Measurements from ENCODE around the gene EGLN2.
A peak's percentile ranks its signal among the peaks of the same experiment; 100 is the strongest.
"Not testable (repeated sequence)": the region's sequence is repeated elsewhere in the genome, so short reads cannot be mapped to it uniquely, and the experiment has no call there.

Gene EGLN2

DNA sequence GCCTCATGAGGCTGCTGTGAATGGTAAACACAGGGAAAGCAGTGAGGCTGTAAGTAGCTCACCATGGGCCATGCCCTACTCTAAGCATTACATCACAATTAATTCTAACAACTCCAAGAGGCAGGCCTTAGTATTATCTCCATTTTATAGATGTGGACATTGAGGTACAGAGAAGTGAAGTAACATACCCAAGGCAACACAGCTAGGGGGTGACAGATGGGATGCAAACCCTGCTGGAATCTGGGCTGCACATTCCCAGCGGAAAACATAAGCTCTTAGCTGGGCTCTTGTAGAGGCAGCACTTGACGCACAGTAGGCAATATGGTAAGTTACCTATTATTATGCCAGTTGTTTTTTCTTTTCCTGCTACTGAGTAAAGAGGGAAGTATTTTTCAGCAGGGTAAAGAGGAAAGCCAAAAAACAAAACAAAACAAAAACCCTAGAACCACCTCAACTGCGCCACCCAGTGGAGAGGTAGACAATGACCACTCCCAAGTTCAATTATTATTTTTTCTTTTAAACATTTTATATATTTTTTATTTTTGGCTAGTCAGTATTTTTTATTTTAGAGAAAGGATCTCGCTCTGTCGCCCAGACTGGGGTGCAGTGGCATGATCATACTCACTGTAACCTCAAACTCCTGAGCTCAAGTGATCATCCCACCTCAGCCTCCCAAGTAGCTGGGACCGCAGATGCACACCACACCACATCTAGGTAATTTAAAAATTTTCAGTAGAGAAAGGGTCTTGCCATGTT is 20.7 kb downstream of the EGLN2 start:
- peak; percentile 43 for DNase-seq (ENCODE audit: low read depth)

- no peak for DNase-seq (ENCODE audit: low read depth)
Observed at GRCh38 chr19:40822161-40822560, 23.2 kb downstream of the EGLN2 start.

DNA sequence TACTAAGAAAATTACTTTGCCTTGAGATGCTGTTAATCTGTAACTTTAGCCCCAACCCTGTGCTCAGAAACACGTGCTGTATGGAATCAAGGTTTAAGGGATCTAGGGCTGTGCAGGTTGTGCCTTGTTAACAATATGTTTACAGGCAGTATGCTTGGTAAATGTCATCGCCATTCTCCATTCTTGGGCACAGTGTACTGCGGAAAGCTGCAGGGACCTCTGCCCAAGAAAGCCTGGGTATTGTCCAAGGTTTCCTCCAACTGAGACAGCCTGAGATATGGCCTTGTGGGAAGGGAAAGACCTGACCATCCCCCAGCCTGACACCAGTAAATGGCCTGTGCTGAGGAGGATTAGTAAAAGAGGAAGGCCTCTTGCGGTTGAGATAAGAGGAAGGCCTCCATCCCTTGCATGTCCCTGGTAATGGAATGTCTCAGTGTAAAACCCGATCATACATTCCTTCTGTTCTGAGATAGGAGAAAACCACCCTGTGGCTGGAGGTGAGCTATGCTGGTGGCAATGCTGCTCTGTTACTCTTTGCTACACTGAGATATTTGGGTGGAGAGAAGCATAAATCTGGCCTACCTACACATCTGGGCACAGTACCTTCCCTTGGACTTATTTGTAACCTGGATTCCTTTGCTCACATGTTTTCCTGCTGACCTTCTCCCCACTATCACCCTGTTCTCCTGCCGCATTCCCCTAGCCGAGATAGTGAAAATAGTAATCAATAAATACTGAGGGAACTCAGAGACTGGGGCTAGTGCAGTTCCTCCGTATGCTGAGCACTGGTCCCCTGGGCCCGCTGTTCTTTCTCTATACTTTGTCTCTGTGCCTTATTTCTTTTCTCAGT is 23.9 kb downstream of the EGLN2 start:
- not testable (repeated sequence) for DNase-seq (ENCODE audit: low read depth)

- not testable (repeated sequence) for DNase-seq (ENCODE audit: low read depth)
Observed at GRCh38 chr19:40824916-40825315, 25.9 kb downstream of the EGLN2 start.

DNA sequence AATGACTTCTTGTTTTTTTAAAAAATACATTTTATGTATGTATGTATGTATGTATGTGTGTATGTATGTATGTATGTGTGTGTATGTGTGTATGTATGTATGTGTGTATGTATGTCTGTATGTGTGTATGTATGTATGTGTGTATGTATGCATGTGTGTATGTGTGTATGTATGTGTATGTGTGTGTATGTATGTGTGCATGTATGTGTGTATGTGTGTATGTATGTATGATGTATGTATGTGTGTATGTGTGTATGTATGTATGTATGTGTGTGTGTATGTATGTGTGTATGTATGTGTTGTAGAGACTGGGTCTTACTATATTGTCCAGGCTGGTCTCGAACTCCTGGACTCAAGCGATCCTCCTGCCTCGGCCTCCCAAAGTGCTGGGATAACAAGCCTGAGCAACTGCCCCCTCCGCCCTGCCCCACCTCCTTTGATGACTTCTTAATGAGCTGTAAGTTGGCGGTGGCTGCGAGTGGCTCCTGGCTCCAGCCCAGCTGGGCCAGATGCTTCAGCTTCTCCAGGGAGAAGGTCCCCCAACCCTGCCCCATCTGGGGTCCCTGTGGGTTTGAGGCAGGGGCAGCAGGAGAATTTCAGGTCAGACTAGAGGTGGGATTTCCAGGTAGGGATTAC is 26.6 kb downstream of the EGLN2 start:
- DNase-seq (ENCODE audit: low read depth) = not testable (repeated sequence)

- DNase-seq (ENCODE audit: low read depth) = not testable (repeated sequence)
Observed at GRCh38 chr19:40826312-40826698, 27.3 kb downstream of the EGLN2 start.

- DNase-seq (ENCODE audit: low read depth) = peak; percentile 29
Observed at GRCh38 chr19:40826699-40827385, 27.9 kb downstream of the EGLN2 start.

GRCh38 chr19:40827386-40828247 is 28.6 kb downstream of the EGLN2 start:
- no peak for DNase-seq (ENCODE audit: low read depth)

GRCh38 chr19:40829205-40829604 is 30.2 kb downstream of the EGLN2 start:
- DNase-seq (ENCODE audit: low read depth) = no peak

GRCh38 chr19:40830741-40831140 is 31.8 kb downstream of the EGLN2 start:
- DNase-seq (ENCODE audit: low read depth) = not testable (repeated sequence)

DNA sequence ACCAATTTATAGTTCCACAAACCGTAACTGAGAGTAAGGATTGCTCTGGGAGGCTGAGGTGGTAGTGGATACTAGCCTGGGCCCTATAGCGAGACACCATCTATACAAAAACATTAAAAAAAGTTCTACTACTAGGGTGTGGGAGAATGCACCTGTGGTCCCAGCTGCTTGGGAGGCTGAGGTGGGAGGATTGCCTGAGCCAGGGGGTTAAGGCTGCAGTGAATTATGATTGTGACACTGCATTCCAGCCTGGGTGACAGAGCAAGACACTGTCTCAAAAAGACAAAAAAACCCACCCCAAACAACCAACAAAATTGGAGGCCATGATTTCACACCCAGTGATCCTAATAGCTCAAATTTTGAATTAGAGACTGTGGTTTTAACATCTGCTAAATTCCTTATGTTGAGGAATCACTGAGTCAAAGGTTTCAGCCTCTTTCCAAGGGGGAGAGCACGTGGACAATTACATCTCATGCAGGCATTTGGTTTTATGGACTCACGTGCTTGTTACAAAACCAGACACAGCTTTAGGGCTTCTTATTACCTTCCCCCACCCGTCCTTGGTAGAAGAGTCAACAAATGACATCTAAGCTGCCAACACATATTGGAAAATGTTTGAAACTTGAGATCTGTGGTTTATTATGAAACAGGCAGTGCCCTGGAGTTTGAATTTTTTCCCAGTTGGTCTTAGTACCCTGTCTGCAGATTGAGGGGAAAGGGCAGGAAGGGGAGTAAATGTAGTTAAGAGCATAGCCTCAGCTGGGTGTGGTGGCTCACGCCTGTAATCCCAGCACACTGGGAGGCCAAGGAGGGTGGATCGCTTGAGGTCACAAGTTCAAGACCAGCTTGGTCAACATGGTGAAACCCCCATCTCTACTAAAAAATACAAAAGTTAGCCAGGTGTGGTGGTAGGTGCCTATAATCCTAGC is 32.8 kb downstream of the EGLN2 start:
- DNase-seq (ENCODE audit: low read depth) = no peak

GRCh38 chr19:40832431-40832790 is 33.4 kb downstream of the EGLN2 start:
- not testable (repeated sequence) for DNase-seq (ENCODE audit: low read depth)

GRCh38 chr19:40833728-40834533 is 34.9 kb downstream of the EGLN2 start:
- not testable (repeated sequence) for DNase-seq (ENCODE audit: low read depth)

- no peak for DNase-seq (ENCODE audit: low read depth)
Observed at GRCh38 chr19:40836754-40837429, 37.9 kb downstream of the EGLN2 start.

DNA sequence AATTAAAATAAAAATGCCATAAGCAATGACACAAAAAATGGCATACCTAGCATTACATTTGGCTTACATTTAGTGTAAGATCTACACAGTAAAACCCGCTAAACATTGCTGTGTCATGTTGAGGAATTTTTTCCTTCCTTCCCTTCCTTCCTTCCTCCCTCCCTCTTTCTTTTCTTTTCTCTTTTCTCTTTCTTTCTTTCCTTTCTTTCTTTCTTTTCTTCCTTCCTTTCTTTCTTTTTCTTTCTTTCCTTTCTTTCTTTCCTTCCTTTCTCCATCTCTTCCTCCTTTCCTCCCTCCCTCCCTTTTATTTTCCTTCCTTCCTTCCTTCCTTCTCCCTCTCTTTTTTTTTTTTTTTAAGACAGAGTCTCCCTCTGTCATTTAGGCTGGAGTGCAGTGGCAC is 39.5 kb downstream of the EGLN2 start:
- not testable (repeated sequence) for DNase-seq (ENCODE audit: low read depth)

DNA sequence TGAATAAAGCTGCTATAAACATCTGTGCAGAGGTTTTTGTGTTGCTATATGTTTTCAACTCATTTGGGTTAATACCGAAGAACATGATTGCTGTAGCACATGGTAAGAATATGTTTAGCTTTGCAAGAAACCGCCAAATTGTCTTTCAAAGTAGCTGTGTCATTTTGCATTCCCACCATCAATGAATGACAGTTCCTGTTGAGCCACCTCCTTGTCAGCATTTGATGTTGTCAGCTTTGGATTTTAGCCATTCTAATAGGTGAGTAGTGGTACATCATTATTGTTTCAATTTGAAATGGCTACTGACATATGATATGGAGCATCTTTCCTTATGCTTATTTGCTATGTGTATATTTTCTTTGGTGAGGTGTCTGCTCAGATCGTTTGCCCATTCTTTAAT is 43.0 kb downstream of the EGLN2 start:
- not testable (repeated sequence) for DNase-seq (ENCODE audit: low read depth)

- not testable (repeated sequence) for DNase-seq (ENCODE audit: low read depth)
Observed at GRCh38 chr19:40842997-40843652, 44.1 kb downstream of the EGLN2 start.

GRCh38 chr19:40843653-40844052 is 44.7 kb downstream of the EGLN2 start:
- DNase-seq (ENCODE audit: low read depth) = peak; percentile 53
